Stimulated activated CD4-positive, alpha-beta T cell treated with anti-CD3 and anti-CD28 coated beads, Interleukin-1b, Interleukin-23, amount 100 ng/mL, for 4 hours (primary cell): Measurements from ENCODE around the gene EDC4.

ENCODE experiments used
- DNase-seq, 2 donors: peaks; one replicate each; pipeline ENCODE4 v3.0.0-alpha.2; 2020; ENCODE audit warnings: low read depth in 2 of 2

Gene EDC4

GRCh38 chr16:67877064-67877463 is 4.2 kb downstream of the EDC4 start:
- no peak for DNase-seq

- no peak for DNase-seq
These were observed 5.4 kb downstream of the EDC4 start for GRCh38 chr16:67878232-67878631.

- DNase-seq = no peak
These were observed 6.0 kb downstream of the EDC4 start for GRCh38 chr16:67878846-67879245.

GRCh38 chr16:67879462-67879861 is 6.6 kb downstream of the EDC4 start:
- DNase-seq = no peak

- no peak for DNase-seq
These were observed 7.1 kb downstream of the EDC4 start for GRCh38 chr16:67879936-67880335.

GRCh38 chr16:67880584-67880983 is 7.7 kb downstream of the EDC4 start:
- DNase-seq = no peak

- no peak for DNase-seq
These were observed 8.8 kb downstream of the EDC4 start for GRCh38 chr16:67881621-67882161.

- DNase-seq = no peak
These were observed 9.7 kb downstream of the EDC4 start for GRCh38 chr16:67882374-67883145.

GRCh38 chr16:67883146-67883871 is 10.5 kb downstream of the EDC4 start:
- no peak for DNase-seq

GRCh38 chr16:67883872-67884261 is 11.0 kb downstream of the EDC4 start:
- peak; percentile 68 to 75 for DNase-seq

GRCh38 chr16:67884684-67885083 is 11.8 kb downstream of the EDC4 start, which contains the start of gene NRN1L:
TSS of gene NRN1L (plus strand) at chr16:67884885. CDS start at chr16:67884904, 19 bp downstream.
- no peak for DNase-seq

- no peak for DNase-seq
These were observed 12.7 kb downstream of the EDC4 start for GRCh38 chr16:67885545-67885944.

- no peak for DNase-seq
These were observed 13.1 kb downstream of the EDC4 start for GRCh38 chr16:67885976-67886375.

- DNase-seq = no peak
These were observed 13.5 kb downstream of the EDC4 start for GRCh38 chr16:67886387-67886786.

GRCh38 chr16:67888331-67888730 is 15.5 kb downstream of the EDC4 start:
- DNase-seq = no peak

- no peak for DNase-seq
These were observed 19.5 kb downstream of the EDC4 start for GRCh38 chr16:67892375-67892774.

- DNase-seq = peak; percentile 89 to 93
These were observed 20.3 kb downstream of the EDC4 start, which contains the start of gene PSKH1 for GRCh38 chr16:67892899-67893742. TSS of gene PSKH1 (plus strand) at chr16:67893254. CDS start at chr16:67908750, 15,496 bp downstream.

- no peak for DNase-seq
These were observed 21.0 kb downstream of the EDC4 start for GRCh38 chr16:67893743-67894399.

GRCh38 chr16:67897231-67897630 is 24.4 kb downstream of the EDC4 start:
- DNase-seq = no peak

GRCh38 chr16:67901734-67902133 is 28.9 kb downstream of the EDC4 start:
- no peak for DNase-seq

- no peak for DNase-seq
These were observed 30.0 kb downstream of the EDC4 start for GRCh38 chr16:67902831-67903230.
